HEK293 (cell line): ENCODE measurements around the gene TMEM119.

ENCODE experiments used
- BCL6B ChIP-seq: fragments of 450-650 bp; formaldehyde crosslinking; IDR thresholded peaks from 2 replicates; pipeline ENCODE4 v1.5.1; 2017; ENCODE audit warnings: missing biosample characterization, missing genetic modification characterization
- CTCF ChIP-seq: fragments of 450-650 bp; formaldehyde crosslinking; IDR thresholded peaks from 2 replicates; pipeline ENCODE4 v1.5.1; 2016; ENCODE audit warnings: missing biosample characterization, missing genetic modification characterization
- HOXC10 ChIP-seq: sonication (generic); formaldehyde crosslinking; IDR thresholded peaks from 2 replicates; pipeline ENCODE4 v1.8.1; 2023; ENCODE audit warnings: mild to moderate bottlenecking, missing genetic modification reagents
- MYNN ChIP-seq: fragments of 450-650 bp; formaldehyde crosslinking; IDR thresholded peaks from 2 replicates; pipeline ENCODE4 v1.5.1; 2016; ENCODE audit warnings: missing biosample characterization, missing genetic modification characterization, borderline replicate concordance
- SETDB1 ChIP-seq: IDR thresholded peaks from one replicate; pipeline ENCODE4 v1.6.1; 2017; ENCODE audit warnings: mild to moderate bottlenecking, low read length, moderate library complexity, mixed read lengths; ENCODE audit not compliant: insufficient read length
- SP2 ChIP-seq: fragments of 450-650 bp; formaldehyde crosslinking; IDR thresholded peaks from 2 replicates; pipeline ENCODE4 v1.5.1; 2016; ENCODE audit warnings: missing biosample characterization, missing genetic modification characterization
- ZBTB44 ChIP-seq: fragments of 450-650 bp; IDR thresholded peaks from 2 replicates; pipeline ENCODE4 v1.5.1; 2018; ENCODE audit warnings: missing biosample characterization, mild to moderate bottlenecking, missing genetic modification characterization
- ZEB2 ChIP-seq: fragments of 450-650 bp; formaldehyde crosslinking; IDR thresholded peaks from 2 replicates; pipeline ENCODE4 v1.5.1; 2016; ENCODE audit warnings: missing biosample characterization, missing genetic modification characterization
- ZNF791 ChIP-seq: fragments of 450-650 bp; formaldehyde crosslinking; IDR thresholded peaks from 2 replicates; pipeline ENCODE4 v1.5.1; 2016; ENCODE audit warnings: missing biosample characterization, missing genetic modification characterization

DNA sequence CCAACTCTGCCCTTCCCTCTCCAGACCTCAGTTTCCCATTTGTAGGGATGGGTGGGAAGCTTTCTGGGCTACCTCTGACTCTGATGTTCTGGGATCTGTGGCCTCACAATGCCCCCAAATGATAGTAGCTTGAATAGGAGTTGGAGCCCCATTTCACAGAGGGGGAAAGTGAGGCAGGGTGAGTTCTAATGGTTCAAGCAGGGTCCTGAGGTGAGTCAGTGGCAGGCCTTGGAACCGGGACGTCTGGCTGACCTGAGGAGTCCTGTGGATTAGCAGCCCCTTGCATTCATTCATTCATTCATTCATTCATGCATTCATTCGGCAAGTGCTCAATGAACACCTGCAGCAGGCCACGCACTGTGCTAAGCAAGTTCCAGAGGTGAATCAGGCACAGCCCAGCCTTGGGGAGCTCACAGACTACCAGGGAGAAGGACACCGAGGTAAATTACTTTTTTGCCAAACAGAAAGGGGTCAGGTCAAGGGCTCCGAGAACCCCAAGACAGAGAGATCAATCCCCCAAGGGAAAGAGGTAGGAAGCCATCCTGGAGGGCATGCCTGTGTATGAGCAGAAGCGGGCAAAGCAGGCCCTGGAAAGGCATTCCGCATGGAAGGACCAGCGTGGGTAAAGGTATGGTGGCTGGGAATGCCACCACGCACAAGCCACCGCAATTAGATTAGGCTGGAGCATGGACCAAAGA lies 818 bp upstream of the TMEM119 start:
- TF ChIP-seq HOXC10 (no peak), MYNN (tag by site-specific recombination) (no peak), CTCF (tag by site-specific recombination) (no peak), ZBTB44 (tag by site-specific recombination) (no peak), SP2 (tag by site-specific recombination) (no peak), SETDB1 (no peak), ZNF791 (tag by site-specific recombination) (no peak), BCL6B (tag by site-specific recombination) (no peak), ZEB2 (tag by site-specific recombination) (no peak)
